A204.1 (cell line): ENCODE data around the gene LYSMD4.
"Not testable (repeated sequence)": the region's sequence is repeated elsewhere in the genome, so short reads cannot be mapped to it uniquely, and the experiment has no call there.

Source experiments
- FAIRE-seq: peaks from 2 replicates; lab custom pipeline; 2012; peaks lifted over from hg19 to GRCh38; lab: Jason Lieb, UNC

The LYSMD4 gene

GRCh38 chr15:99733268-99734039 lies at the start of gene LYSMD4:
TSS of gene LYSMD4 (minus strand) at chr15:99733437. CDS start at chr15:99731999, 1,438 bp downstream.
- no peak for FAIRE-seq

DNA sequence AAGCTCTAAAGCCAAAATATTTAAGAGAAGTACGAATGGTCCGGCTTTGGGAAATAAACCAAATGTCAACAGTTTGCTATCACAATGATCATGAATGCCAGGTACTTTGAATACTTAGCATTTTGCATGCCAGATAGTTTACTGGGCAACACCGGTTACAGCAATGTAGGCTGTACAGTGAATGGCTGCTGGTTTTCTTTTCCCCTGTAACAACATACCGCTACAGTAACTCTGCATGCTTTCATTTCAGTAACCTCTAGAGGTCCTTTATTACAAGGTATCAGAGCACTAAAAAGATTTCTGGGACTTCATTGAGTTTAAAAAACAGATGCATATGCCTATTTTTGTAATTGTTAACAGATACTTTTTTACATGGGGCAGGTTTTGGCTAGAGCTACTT lies 48.8 kb upstream of the LYSMD4 start:
- not testable (repeated sequence) for FAIRE-seq

DNA sequence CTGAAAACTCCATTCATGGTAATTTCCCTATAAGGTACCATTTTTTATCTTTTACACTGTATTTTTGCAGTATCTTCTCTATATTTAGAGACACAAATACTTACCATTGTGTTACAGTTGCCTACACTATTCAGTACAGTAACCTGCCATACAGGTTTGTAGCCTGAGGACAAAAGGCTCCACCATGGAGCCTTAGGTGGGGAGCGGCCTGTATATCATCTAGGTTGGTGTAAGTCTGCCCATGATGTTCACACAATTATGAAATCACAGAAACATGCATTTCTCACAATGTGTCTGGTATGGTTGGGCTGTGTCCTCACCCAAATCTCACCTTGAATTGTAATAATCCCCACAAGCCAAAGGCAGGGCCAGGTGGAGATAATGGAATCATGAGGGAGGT lies 43.9 kb upstream of the LYSMD4 start:
- no peak for FAIRE-seq

DNA sequence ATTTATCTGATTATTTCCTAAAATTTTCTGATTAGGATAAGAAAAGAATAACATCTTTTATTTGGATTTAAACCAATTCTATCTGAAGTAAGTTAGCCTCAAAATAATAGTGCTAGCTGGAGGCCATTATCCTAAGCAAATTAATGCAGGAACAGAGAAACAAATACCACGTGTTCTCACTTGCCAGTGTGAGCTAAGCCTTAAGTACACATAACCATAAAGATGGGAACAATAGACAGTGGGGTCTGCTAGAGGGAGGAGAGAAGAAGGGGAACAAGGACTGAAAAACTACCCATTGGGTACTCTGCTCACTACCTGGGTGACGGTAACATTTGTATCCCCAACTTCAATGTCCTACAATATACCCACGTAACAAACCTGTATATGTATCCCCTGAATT lies 31.3 kb upstream of the LYSMD4 start:
- no peak for FAIRE-seq

DNA sequence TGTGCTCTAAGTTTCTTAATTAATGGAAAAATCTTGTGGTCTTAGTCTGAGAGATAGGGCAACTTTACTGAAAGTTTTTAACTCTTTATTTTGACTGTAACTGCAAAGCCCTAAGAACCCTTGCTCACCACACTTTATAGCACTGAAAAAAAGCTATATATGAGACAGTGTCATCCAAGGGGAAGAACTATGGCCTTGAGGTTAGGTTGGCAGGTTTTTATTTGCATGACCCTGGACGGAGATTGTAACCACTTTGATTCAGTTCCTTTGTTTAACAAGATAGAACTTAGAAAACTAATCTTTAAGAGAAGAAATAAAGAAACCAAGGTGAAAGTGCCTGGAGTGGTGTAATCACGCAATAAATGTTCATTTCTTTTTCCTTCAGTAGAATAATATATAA lies 30.6 kb upstream of the LYSMD4 start:
- FAIRE-seq, result no peak

- no peak for FAIRE-seq
Measured at GRCh38 chr15:99762288-99762687, 29.1 kb upstream of the LYSMD4 start.

DNA sequence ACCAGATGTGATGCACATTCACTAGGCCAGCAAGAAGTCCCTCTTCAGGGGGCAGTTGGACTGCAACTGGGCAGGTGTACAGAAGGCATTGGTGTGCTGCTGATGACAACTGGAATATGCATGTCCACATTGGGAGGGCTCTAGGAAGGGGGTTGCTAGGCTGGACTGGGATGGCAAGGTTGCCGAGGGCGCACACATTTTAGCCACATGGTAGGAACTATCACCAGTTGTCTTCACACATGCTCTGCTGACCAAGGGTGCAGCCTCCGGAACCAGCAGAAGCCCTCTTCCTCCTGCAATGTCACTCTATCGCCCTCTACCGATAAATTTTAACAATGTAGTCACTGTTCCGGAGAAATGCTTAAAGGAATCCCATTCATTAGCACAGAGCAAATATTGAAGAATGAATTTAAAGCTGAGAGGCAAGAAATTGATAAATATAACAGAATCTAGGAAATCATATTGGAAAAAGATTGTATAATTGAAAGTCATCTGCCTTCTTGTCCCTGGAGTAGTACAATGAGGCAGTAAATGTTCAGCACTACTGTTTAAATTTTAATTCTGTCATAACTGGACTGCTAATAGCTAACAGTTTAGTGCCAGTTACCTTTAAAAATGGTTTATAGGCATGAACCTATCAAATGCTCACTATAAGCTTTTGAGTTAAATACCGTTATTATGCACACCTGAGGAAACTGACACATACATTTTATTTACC lies 22.6 kb upstream of the LYSMD4 start:
- peak; percentile 91 for FAIRE-seq

DNA sequence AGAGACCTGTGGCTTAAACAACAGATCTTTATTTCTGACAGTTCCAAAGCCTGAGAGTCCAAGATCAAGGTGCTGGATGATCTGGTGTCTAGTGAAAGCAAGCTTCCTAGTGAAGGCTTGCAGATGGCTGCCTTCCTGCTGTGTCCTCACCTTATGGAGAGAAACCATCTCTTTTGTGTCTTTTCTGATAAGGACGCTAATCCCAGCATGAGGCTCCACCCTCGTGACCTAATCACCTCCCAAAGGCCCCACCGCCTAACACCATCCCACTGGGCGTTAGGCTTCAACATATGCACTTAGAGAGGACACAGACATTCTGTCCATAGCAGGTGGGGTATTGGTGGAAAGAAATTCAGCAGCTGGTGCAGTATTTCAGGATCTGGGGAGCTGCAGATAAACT lies 19.8 kb upstream of the LYSMD4 start:
- FAIRE-seq, result no peak

- FAIRE-seq, result no peak
Measured at GRCh38 chr15:99752556-99752955, 19.3 kb upstream of the LYSMD4 start.

- FAIRE-seq, result not testable (repeated sequence)
Measured at GRCh38 chr15:99750326-99750725, 17.1 kb upstream of the LYSMD4 start.

DNA sequence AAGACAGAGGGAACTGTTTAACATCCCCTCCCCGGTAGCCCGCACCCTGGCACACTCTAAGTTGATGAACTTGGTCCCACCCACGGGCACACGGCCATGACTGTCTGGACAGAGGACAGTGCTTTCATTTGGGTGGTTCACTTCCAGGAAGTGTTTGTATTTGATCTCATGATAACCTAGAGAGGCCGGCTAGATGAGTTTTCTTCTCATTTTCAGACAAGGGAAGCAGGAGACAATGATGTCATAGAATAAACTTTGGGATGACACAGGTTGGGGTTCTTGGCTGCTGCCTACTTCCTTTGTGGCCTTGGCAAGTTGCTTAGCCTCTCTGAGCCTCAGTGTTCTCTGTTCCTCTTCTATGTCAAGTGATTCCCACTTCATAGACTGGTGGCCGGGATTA lies 16.1 kb upstream of the LYSMD4 start:
- FAIRE-seq, result no peak

GRCh38 chr15:99745370-99746086 lies 12.3 kb upstream of the LYSMD4 start:
- FAIRE-seq, result no peak

GRCh38 chr15:99744142-99744541 lies 10.9 kb upstream of the LYSMD4 start:
- no peak for FAIRE-seq

DNA sequence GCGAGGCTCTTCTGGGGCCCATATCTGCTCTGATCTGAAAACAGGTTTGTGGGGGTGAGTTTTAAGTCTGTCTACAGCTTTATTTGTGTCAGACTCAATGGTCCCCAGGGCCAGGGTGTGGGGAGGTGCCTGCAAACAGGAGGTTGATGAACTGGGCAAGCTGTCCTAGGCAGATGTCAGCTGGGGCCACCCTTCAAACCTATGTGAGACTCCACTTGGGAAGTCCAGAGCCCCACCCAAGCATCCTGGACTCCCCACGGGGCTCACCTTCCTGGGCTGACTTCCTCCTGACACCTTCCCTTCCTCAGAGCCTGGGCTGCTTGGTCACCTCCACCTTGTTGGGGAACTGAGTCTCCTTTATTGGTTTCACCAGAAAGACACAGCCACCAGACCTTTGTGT lies 8.6 kb upstream of the LYSMD4 start:
- no peak for FAIRE-seq

GRCh38 chr15:99738021-99738847 lies 5.0 kb upstream of the LYSMD4 start:
- no peak for FAIRE-seq

GRCh38 chr15:99736702-99737101 lies 3.5 kb upstream of the LYSMD4 start:
- no peak for FAIRE-seq

DNA sequence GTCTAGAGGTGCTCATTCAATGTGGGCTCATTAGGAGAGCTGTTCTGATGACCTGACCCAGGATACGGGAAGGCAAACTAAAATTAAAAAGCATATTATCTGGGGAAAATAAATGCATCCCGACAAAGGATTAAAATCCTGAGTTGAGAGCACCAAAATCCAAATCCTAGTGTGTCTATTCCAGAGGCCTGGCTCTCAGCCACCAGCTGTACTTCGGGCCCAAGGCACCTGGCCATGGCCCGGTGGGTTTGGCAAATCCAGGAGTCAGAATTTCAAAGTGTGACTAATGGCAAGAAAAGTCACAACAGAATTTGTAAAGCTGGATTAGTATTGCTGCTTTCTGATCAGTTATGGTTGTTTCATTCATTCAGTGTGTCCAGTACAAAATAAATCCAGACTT lies 2.6 kb upstream of the LYSMD4 start:
- no peak for FAIRE-seq

GRCh38 chr15:99734575-99734974 lies 1.3 kb upstream of the LYSMD4 start:
- FAIRE-seq, result no peak

GRCh38 chr15:99734040-99734291 lies 729 bp upstream of the LYSMD4 start:
- not testable (repeated sequence) for FAIRE-seq

DNA sequence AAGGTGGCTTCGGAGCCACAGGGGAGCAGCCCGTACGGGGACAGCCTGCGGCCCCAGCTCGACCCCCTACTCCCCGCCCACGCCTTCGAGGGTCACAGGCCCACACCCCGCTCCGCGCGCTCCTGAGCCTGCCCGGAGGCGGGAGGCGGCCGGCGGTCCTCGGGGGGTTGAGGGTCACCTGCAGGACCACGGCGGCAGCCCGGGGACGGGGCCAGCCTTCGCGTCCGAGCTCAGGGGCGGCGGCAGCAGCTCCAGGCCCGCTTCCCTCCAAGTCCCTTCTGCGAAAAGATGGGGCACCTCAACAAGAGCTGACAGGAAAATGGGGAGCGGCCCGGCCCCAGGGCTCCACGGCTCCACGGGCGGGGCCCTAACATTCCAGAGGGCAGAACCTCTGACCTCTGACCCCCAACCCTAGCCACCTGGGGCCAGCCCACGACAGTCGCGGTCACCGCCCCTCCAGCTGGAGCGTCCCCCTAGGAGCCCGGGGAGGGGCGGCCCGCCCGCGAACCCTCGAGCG lies 428 bp downstream of the LYSMD4 start:
- FAIRE-seq, result no peak

DNA sequence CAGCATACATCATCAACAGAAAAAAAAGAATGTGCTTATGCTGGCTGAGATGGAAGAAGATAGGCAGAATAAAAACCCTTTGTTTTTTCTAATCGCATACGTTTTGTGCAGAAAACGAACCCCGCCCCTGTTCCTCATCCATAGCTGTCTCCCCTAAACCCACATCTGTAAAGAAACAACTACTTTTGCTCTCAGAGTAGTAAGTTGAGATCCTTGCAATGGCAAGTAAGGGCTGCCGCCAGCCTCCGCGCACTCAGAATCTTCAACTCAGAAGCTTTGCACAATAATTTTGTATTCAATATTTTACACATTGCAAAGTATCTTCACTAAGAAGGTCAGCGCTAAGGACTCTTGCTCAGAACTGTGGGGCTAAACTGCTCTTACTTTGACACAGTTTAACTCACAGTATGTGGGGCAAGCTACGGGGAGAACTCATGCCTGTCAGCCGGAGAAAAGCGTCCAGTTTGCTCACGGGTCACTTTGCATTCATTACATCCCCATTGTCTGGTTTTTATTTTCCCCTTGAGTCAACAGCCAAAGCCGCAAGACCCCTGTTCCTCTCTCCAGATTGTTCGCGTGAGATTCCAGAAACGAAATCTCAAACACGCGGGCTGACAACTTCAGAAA lies 1.0 kb downstream of the LYSMD4 start:
- FAIRE-seq, result no peak
